Fibroblast of mammary gland (primary cell): ENCODE results near the gene EDEM2.
A peak's percentile ranks its signal among the peaks of the same experiment; 100 is the strongest.
"Not testable (repeated sequence)": the region's sequence is repeated elsewhere in the genome, so short reads cannot be mapped to it uniquely, and the experiment has no call there.

ENCODE experiments used
- DNase-seq: peaks from one replicate; pipeline ENCODE4 v3.0.0-alpha.2; 2010; ENCODE audit warnings: low read depth
- H3K4me3 ChIP-seq: 2 replicates; pipeline ENCODE4 v1.5.1; 2011; ENCODE audit warnings: low read depth, mild to moderate bottlenecking, low read length, moderate library complexity; ENCODE audit not compliant: control insufficient read depth
- TF ChIP-seq, protein P1 (sequence below): conservative IDR thresholded peaks from 2 replicates; pipeline ENCODE4 v1.5.1; 2011; ENCODE audit warnings: low read depth, low read length, inconsistent platforms; ENCODE audit not compliant: control insufficient read depth, insufficient read depth

Gene EDEM2

DNA sequence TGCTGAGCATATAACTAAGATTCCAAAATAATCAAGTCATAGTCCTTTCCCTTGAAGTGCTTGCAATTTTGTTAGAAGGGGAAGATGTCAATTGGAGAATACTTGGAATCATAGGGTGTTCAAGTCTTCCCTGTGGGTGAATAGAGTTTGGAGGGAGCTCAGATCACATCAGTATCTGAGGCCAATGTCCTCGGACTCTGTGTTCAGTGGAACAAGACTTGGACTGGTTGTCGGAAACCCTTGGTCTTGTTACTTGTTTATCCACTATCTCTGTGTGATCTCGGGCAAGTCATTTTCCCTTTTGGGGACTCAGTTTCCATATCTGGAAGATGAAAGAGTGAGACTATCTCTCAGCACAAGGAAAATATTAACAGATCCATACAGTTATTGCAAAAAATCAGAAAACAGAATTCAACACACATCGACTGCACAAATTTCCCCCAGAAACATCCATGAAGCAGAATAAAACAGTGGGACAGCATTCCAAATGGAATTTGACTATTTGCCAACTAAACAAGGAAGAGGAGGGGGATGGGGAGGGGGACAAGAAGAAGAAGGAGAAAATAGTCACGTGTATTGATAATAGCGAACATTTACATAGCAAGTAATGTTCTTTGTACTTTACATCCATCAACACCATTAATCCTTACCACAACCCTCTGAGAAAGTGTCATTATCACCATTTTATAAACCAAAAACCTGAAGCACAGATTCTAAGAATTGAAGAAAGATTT is 3.9 kb upstream of the EDEM2 start:
- DNase-seq = no peak
- TF ChIP-seq, protein P1, sequence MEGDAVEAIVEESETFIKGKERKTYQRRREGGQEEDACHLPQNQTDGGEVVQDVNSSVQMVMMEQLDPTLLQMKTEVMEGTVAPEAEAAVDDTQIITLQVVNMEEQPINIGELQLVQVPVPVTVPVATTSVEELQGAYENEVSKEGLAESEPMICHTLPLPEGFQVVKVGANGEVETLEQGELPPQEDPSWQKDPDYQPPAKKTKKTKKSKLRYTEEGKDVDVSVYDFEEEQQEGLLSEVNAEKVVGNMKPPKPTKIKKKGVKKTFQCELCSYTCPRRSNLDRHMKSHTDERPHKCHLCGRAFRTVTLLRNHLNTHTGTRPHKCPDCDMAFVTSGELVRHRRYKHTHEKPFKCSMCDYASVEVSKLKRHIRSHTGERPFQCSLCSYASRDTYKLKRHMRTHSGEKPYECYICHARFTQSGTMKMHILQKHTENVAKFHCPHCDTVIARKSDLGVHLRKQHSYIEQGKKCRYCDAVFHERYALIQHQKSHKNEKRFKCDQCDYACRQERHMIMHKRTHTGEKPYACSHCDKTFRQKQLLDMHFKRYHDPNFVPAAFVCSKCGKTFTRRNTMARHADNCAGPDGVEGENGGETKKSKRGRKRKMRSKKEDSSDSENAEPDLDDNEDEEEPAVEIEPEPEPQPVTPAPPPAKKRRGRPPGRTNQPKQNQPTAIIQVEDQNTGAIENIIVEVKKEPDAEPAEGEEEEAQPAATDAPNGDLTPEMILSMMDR = no peak
- no peak overlapping the region for H3K4me3 ChIP-seq

DNA sequence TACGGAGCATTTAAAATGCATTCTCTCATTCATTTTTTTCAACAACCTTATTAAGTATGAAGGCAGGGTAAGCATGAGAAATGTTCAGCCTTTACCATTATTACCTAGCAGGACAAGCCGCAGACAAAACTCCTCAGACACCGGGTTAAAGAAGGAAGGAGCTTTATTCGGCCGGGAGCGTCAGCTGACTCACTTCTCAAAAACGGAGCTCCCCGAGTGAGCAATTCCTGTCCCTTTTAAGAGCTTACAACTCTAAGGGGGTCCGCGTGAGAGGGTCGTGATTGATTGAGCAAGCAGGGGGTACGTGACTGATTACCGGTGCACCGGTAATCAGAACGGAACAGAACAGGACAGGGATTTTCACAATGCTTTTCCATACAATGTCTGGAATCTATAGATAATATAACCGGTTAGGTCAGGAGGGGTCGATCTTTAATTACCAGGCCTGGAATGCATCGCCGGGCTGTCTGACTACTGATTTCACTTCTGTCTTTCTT is 487 bp upstream of the EDEM2 start:
- peak overlapping the region; percentile 96 for H3K4me3 ChIP-seq
- DNase-seq = not testable (repeated sequence)

DNA sequence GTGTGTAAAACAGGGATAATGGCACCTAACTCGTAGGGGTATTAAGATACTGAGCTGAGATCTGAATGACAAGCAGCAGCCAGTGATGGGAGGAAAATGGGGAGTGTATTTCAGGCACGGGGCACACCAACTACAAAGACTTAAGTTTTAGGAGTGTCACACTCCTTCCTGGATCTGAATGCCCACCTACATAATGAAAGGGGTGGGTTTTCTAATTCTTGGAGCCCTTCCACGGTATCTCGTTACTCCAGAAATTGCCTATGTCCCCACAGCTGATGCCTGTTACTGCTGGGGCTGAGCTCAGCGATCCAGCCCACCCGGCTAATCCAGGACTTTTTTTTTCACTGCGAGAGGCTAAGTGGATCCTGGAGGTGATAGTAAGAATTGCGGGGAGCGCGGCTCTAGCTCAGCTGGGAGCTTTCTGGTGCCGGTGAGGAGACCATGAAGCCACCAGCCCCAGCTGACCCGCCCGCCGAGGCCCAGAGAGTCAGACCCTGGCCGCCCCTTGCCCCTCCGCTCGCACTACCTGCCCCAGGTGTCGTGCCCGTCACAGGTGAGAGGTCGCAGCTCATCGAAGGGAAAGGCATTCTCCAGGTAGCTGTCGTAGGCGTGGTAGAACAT is 727 bp downstream of the EDEM2 start:
- peak; percentile 19 for DNase-seq
- H3K4me3 ChIP-seq = peak overlapping the region; percentile 96
- TF ChIP-seq, protein P1 = no peak

DNA sequence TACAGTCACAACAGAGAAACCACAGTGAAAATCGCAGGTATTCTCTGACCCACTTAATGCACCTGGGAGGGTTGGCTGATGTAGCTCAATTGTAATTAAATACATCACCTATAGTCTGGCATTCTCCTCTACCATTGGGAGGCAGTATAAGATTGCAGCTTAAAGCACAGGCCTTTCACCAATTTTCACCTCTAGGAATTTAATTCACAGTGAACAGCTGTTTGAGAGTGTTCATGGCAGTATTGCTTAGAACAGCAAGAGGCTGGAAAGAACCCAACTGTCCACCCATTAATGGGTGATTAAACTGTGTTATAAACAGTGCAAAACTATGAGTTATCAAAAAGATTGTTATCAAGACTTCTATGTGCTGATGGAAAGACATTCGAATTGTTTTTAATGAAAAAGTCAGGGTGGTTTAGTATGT is 2.0 kb downstream of the EDEM2 start:
- no peak overlapping the region for H3K4me3 ChIP-seq
- peak; percentile 66 for DNase-seq
- TF ChIP-seq, protein P1 = peak; percentile 77

DNA sequence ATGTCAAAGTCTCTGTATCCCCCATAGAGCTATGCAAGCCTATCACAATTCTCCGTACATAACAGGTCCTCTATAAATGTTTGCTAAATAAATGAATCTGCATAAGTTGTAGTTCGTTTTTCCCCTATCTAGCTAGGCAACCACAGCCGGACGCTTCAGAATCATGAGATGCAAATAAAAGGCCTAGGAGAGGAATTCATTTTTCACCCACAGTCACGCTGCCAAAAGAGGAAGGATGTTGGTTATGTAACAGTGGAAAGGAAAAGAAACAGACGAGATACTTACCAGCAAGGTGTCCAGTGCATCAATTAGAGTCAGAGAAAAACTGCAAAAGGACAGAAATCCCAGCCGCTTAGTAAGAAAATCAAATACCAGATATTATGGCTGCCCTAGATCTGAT is 2.4 kb downstream of the EDEM2 start:
- H3K4me3 ChIP-seq = no peak overlapping the region
- DNase-seq = no peak

DNA sequence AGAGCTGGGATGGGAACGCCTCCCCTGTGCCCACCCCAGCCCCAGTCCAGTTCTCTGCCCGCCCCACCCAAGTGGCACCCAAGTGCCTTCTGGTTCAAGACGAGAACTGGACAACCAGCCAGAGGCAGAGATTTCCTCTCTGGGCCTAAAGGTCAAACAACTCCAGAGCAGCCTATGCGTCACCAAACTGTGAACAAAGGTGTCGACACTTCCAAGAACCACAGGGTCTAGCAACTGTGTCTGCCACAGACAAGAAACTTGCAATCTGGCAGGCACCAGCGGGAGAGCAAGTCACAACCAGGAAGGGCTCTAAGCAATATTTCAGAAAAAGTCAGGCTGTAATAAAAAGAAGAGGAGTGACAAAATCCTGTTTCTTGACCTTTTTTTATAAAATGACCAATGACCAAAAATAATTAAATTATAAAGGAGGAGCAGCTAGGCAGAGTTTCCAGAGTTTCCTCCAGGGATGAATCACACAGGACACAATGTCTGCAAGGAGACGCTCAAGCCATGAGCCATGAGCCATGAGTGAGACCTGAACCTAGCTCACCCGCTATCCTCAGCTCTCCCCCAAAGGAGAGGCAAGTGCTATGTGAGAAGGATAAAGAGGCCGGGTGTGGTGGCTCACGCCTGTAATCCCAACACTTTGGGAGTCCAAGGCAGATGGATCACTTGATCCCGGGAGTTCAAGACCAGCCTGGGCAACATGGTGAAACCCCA is 11.1 kb downstream of the EDEM2 start:
- peak; percentile 90 for DNase-seq
- H3K4me3 ChIP-seq = no peak overlapping the region
- TF ChIP-seq, protein P1 = no peak

More for the DNA sequence above, 2.4 kb downstream of the EDEM2 start:
- TF ChIP-seq, protein P1 = no peak

DNA sequence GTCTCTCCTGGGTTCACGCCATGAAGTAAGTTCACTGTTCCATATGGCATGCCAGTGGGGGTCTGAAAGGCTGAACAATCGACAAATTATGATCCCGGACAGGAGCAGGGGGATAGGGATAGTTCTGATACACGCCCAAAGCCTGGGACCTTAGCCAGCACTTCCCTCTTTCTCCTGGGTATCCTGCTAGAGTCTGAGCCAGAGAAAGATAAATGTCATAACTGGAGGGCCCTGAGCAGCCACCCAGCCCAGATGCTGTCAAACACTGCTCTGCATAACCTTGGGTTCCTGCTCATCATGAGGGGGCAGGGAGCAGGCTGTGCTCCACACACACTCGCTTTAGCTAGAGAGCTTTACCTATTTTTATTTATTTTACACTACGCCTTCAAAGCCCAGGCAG is 12.3 kb downstream of the EDEM2 start:
- no peak overlapping the region for H3K4me3 ChIP-seq
- TF ChIP-seq, protein P1 = no peak
- DNase-seq = no peak
